Heart right ventricle (tissue), 16 donors: ENCODE measurements around the gene CLCN7. TPM values are rescaled to one million over a fixed set of nuclear protein-coding genes. Genes with fewer than 3 reads are reported as not detected.

Source experiments
- ATAC-seq, 8 donors: fragments of 200-7000 bp; cut with Tn5 transposase; one replicate each; pipeline ENCODE4 v1.9.1; 2020; ENCODE audit warnings: mild to moderate bottlenecking in 8 of 8, moderate library complexity in 8 of 8, moderate number of reproducible peaks in 1 of 8
- DNase-seq, 2 donors: peaks; one replicate each; pipeline ENCODE4 v3.0.0-alpha.2; 2020
- H3K27ac ChIP-seq, 10 donors: fragments of 200-600 bp; sonication (generic) in 2 of 10; one replicate each; pipeline versions ENCODE4 v1.5.0 to v1.8.0; 2020 to 2022; ENCODE audit warnings: mild to moderate bottlenecking in 3 of 10
- H3K27me3 ChIP-seq, 7 donors: fragments of 200-600 bp; one replicate each; pipeline ENCODE4 v1.8.0; 2021 to 2022; ENCODE audit warnings: mild to moderate bottlenecking in 2 of 7
- H3K36me3 ChIP-seq, 9 donors: fragments of 200-600 bp; sonication (generic) in 1 of 9; one replicate each; pipeline versions ENCODE4 v1.5.0 to v1.8.0; 2020 to 2022; ENCODE audit warnings: mild to moderate bottlenecking in 2 of 9
- H3K4me1 ChIP-seq, 9 donors: fragments of 200-600 bp; sonication (generic) in 1 of 9; one replicate each; pipeline versions ENCODE4 v1.5.0 to v1.8.0; 2020 to 2022; ENCODE audit warnings: mild to moderate bottlenecking in 4 of 9
- H3K4me3 ChIP-seq, 10 donors: fragments of 200-600 bp; sonication (generic) in 2 of 10; one replicate each; pipeline versions ENCODE4 v1.5.0 to v1.8.0; 2020 to 2022; ENCODE audit warnings: mild to moderate bottlenecking in 7 of 10, moderate library complexity in 2 of 10
- H3K9me3 ChIP-seq, 11 donors: fragments of 200-600 bp in 10 of 11; sonication (generic) in 2 of 11; one replicate each; pipeline versions ENCODE4 v1.5.0 to v1.8.0; 2013 to 2022; ENCODE audit warnings: mild to moderate bottlenecking in 2 of 11, control low read depth in 1 of 11, moderate library complexity in 1 of 11
- WGBS, 2 donors: extraction: QIAGEN DNeasy Blood & Tissue Kit; methylation state at CpG; one replicate each; pipeline ENCODE4 v1.1.7; 2013; ENCODE audit warnings: inconsistent platforms in 1 of 2; 5-methylcytosine and 5-hydroxymethylcytosine counted together
- intact Hi-C, 10 donors: fragments of 100-400 bp; cut with DNase I; formaldehyde crosslinking; loops; one replicate each; pipeline versions ENCODE4 v1.11.1 to v1.14.2; 2022
- polyA plus RNA-seq, 2 donors: library from polyadenylated mRNA; stranded (reverse); fragments of 200-250 nt; gene quantifications; one replicate each; pipeline ENCODE4 v1.2.3, GENCODE V29; 2013
- total RNA-seq, 10 donors: library from RNA; stranded (reverse); fragmentation: NEBNext Ultra II Directional in 3 of 10; extraction: Animal tissue kit (Norgen Biotek cat#: 25700) in 3 of 10; gene quantifications; one replicate each; pipeline versions ENCODE4 v1.2.1 to v1.2.4, GENCODE V29; 2021 to 2023
- TF ChIP-seq, protein P1 (sequence below), 9 donors: fragments of 200-600 bp; sonication (generic) in 2 of 9; IDR thresholded peaks; one replicate each; pipeline versions ENCODE4 v1.5.0 to v1.8.0; 2021 to 2022; ENCODE audit warnings: antibody characterized with exemption in 9 of 9, mild to moderate bottlenecking in 5 of 9, moderate library complexity in 1 of 9
- donor health status: Arrhythmogenic right ventricular cardiomyopathy.
- donor health status: ischemic (EF 13 %, LVEDD 7.1; RV severe dilation, severe dysfunction).
- donor health status: healthy with polysubstance abuse.
- donor health status: DM: no; HTN: yes; CAD: no.
- donor health status: DM: no; HTN: no; CAD: no.
- donor health status: ischemic (EF 25% LVEDD 6.9; RV normal size, moderate dysfunction).
- donor health status: ischemic (EF 25% LVEDD 5.7; RV mildly dilated, moderate dysfunction).
- donor health status: healthy.
- donor health status: DM: yes; HTN: yes; CAD: no.
- donor health status: Ischemic cardiomyopathy.
- donor health status: ischemic (EF 35%, LVEDD 5.7; RV mildly dilated, moderate dysfunction).
- donor health status: nonischemic (EF 11% LVEDD 7.7; RV severe dilation, severe dysfunction).
- donor health status: DM: yes; HTN: yes; CAD: no.
- donor health status: PGD.
- donor health status: ischemic (EF 29% LVEDD 5.4; RV normal size, mild dysfunction).
- donor health status: nonischemic (EF 23%, LVEDD 6.1; RV moderate dilation, normal function).

Gene CLCN7
- total and polyA plus RNA-seq, 12 donors = 29.5 to 60.6 (median 35.1) TPM

DNA sequence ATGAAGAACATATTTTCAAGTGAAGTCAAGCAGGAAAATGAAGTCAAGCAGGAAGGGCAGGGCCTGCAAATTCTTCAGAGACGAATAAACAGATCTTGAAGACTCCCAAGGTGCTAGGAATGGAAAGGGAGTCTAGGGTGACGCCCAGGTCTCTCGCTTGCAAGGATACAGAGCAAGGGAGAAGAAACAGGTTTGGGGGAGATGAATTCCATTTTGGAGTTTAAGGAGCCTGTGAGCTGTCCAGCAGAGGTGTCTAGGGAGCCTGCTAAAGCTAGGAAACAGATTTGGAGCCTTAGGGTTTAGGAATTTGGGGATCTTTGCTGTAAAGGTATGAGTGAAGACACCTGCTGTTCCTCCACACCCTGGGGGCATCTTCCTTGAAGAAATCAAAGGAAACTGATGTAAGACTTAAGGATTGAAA lies 58.3 kb downstream of the CLCN7 start:
- peaks cover 0 to 25% (median 0%) of the 10 kb centered on the region in 9 donors for H3K36me3 ChIP-seq
- intact Hi-C loops = loop anchor here in 1 of 10 donors (10.0 kb wide), 1 partner anchor 58 kb away; the partner anchor contains the start of gene CLCN7
- H3K27ac ChIP-seq = no peak overlapping the region
- WGBS, 2 donors = 68 to 71% methylated on average over 3 of the region's 3 CpGs
- no peaks in the 10 kb centered on the region for H3K27me3 ChIP-seq
- H3K4me3 ChIP-seq = no peak overlapping the region
- TF ChIP-seq, protein P1, sequence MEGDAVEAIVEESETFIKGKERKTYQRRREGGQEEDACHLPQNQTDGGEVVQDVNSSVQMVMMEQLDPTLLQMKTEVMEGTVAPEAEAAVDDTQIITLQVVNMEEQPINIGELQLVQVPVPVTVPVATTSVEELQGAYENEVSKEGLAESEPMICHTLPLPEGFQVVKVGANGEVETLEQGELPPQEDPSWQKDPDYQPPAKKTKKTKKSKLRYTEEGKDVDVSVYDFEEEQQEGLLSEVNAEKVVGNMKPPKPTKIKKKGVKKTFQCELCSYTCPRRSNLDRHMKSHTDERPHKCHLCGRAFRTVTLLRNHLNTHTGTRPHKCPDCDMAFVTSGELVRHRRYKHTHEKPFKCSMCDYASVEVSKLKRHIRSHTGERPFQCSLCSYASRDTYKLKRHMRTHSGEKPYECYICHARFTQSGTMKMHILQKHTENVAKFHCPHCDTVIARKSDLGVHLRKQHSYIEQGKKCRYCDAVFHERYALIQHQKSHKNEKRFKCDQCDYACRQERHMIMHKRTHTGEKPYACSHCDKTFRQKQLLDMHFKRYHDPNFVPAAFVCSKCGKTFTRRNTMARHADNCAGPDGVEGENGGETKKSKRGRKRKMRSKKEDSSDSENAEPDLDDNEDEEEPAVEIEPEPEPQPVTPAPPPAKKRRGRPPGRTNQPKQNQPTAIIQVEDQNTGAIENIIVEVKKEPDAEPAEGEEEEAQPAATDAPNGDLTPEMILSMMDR (IDR thresholded peaks at IDR 0.05) = no peak
- DNase-seq (no peak), ATAC-seq (no peak)
- H3K4me1 ChIP-seq = peaks cover 2 to 47% (median 30%) of the 10 kb centered on the region in 9 donors
- H3K9me3 ChIP-seq = no peaks in the 10 kb centered on the region

DNA sequence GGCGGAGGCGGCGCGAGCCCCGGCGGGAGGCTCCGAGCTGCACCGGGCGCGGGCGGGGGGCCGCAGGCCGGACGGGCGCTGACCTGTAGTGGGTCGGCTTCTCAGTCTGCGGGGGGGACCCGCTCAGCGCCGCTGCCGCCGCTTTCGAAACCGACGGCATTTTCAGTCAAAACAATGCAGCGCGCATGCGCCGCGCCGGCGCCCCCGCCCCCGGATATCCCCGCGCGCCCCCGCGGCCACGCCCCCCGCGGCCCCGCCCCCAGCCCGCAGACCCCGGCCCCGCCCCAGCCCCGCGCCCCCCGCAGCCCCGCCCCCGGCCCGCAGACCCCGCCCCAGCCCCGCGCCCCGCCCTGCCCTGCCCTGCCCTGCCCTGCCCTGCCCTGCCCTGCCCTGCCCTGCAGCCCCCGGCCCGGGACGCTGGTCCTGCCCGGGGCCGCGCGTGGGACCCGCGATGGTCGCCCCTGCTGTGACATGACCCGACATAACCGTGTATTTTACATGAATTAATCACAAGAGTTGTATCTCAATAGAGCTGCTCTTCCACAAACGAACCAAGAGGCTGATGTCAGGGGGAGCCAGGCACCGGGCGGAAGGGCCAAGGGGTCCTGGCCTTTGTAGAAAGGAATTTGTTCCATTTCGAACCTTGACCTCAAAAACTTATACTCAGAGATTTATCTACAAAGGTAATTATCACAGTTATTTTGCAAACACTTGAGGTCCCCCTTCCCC lies 60.1 kb downstream of the CLCN7 start, which contains the start of gene UNKL:
TSS of gene UNKL (minus strand) at position 173 of the 729 bp plus-strand sequence. CDS start at position 160, 13 bp downstream.
- peak in 6 of 8 donors; percentile 20 to 62 (median 50) for ATAC-seq
- TF ChIP-seq, protein P1 (IDR thresholded peaks at IDR 0.05) = no peak
- Histone ChIP-seq H3K27ac (peak within 1 kb of the TSS; percentile 75 to 93 (median 86)), H3K4me1 (peaks cover 0 to 38% (median 20%) of the 10 kb centered on the region in 9 donors), H3K4me3 (peak within 1 kb of the TSS; percentile 51 to 99 (median 92)), H3K27me3 (no peaks in the 10 kb centered on the region), H3K9me3 (no peaks in the 10 kb centered on the region), H3K36me3 (peaks cover 0 to 42% (median 3%) of the 10 kb centered on the region in 9 donors)
- intact Hi-C loops = loop anchor here in 2 of 10 donors (5.0 to 10.0 kb wide), 2 partner anchors 60 to 102 kb away; partner anchors contain the start of gene CLCN7 (in 1 of the 2)
- 3% methylated on average over 37 to 70 of the region's 72 CpGs for WGBS, 2 donors
- peak; percentile 78 to 87 for DNase-seq

- TF ChIP-seq, protein P1 (IDR thresholded peaks at IDR 0.05) = peak; percentile 38 to 79 (median 63)
- 3 to 4% methylated on average over 80 to 84 of the region's 85 CpGs for whole genome bisulfite sequencing, 2 donors
- peaks cover 0 to 43% (median 3%) of the 10 kb centered on the region in 9 donors for H3K36me3 ChIP-seq
- H3K4me1 ChIP-seq = peaks cover 0 to 38% (median 13%) of the 10 kb centered on the region in 9 donors
- peak overlapping the region; percentile 51 to 99 (median 92) for H3K4me3 ChIP-seq
- no peaks in the 10 kb centered on the region for H3K27me3 ChIP-seq
- H3K27ac ChIP-seq = peak overlapping the region; percentile 75 to 93 (median 86)
- no peaks in the 10 kb centered on the region for H3K9me3 ChIP-seq
- intact Hi-C loops = loop anchor here in 2 of 10 donors (5.0 to 10.0 kb wide), 2 partner anchors 61 to 102 kb away; partner anchors contain the start of gene CLCN7 (in 1 of the 2)
- DNase-seq = peak in 1 of 2 donors; percentile 69
- peak; percentile 16 to 54 (median 33) for ATAC-seq
Observed at GRCh38 chr16:1413684-1414531, 60.9 kb downstream of the CLCN7 start.

- 85 to 87% methylated on average over 2 of the region's 2 CpGs for WGBS, 2 donors
- ATAC-seq = no peak
- no peak for DNase-seq
- H3K27ac ChIP-seq = no peak overlapping the region
- no peak overlapping the region for H3K4me3 ChIP-seq
- intact Hi-C loops = loop anchor here in 2 of 10 donors (5.0 to 10.0 kb wide), 2 partner anchors 62 to 101 kb away; partner anchors contain the start of gene CLCN7 (in 1 of the 2)
- H3K4me1 ChIP-seq = peaks cover 0 to 40% (median 21%) of the 10 kb centered on the region in 9 donors
- TF ChIP-seq, protein P1 (IDR thresholded peaks at IDR 0.05) = no peak
- peaks cover 0 to 37% (median 3%) of the 10 kb centered on the region in 9 donors for H3K36me3 ChIP-seq
- no peaks in the 10 kb centered on the region for H3K9me3 ChIP-seq
- H3K27me3 ChIP-seq = no peaks in the 10 kb centered on the region
Observed at GRCh38 chr16:1412847-1413246, 62.0 kb downstream of the CLCN7 start.
